HCT116 (cell line): ENCODE results near the gene TICAM2. TPM values are rescaled to one million over a fixed set of nuclear protein-coding genes. Genes with fewer than 3 reads are reported as not detected.

Experiments used
- ATAC-seq: fragments of 200-7000 bp; cut with Tn5 transposase; 2 replicates; pipeline ENCODE4 v1.9.1; 2020; ENCODE audit warnings: mild to moderate bottlenecking, moderate library complexity
- BruUV-seq: library from RNA; stranded (reverse); fragments of 400-500 nt; replicated peaks from 2 replicates; lab custom pipeline; 2021; lab: Mats Ljungman, UMichigan
- CTCF ChIA-PET: fragments of 300-600 bp; sonication (Branson Sonifier 250); formaldehyde crosslinking; loops from one replicate; lab custom pipeline; 2021; ENCODE audit warnings: antibody characterized with exemption; lab: Charles Lee
- POLR2A ChIA-PET: fragments of 300-600, 350-600 bp; sonication (Branson Sonifier 250); formaldehyde crosslinking; loops from one replicate; lab custom pipeline; 2021; ENCODE audit warnings: antibody characterized with exemption; lab: Charles Lee
- RAD21 ChIA-PET, 2 experiments: fragments of 300-600 bp; sonication (Branson Sonifier 250); formaldehyde crosslinking; loops; one replicate each; lab custom pipeline; 2023; ENCODE audit warnings: low total read pairs in 2 of 2; ENCODE audit not compliant: uncharacterized antibody in 2 of 2, unreplicated experiment in 2 of 2, low non-redundant PET in 1 of 2; lab: Charles Lee
- DNase-seq: peaks from one replicate; pipeline ENCODE4 v3.0.0-alpha.2; 2010; ENCODE audit warnings: low read depth, low spot score
- H2AFZ ChIP-seq: fragments of 200-600 bp; shearing (Covaris generic), sonication (generic); 2 replicates; pipeline ENCODE4 v1.6.1; 2017; ENCODE audit warnings: low read depth, mixed run types, mixed read lengths, antibody characterized with exemption, low read length; ENCODE audit not compliant: poor library complexity, severe bottlenecking
- H3K27ac ChIP-seq: 2 replicates; pipeline ENCODE4 v1.5.1; 2012; ENCODE audit warnings: low read depth, low read length
- H3K27me3 ChIP-seq: fragments of 200-600 bp; sonication (generic); 2 replicates; pipeline ENCODE4 v1.6.1; 2016; ENCODE audit warnings: mixed run types, low read length, mixed read lengths; ENCODE audit not compliant: insufficient read depth
- H3K36me3 ChIP-seq, 2 experiments: fragments of 200-500 bp in 1 of 2; fragments of 200-600 bp in 1 of 2; sonication (Bioruptor generic) in 1 of 2; sonication (generic) in 1 of 2; 2 replicates each; pipeline versions ENCODE4 v1.5.1 to v1.6.1; 2014 to 2016; ENCODE audit warnings: low read length in 2 of 2, inconsistent platforms in 1 of 2, mixed read lengths in 1 of 2, mixed run types in 1 of 2; ENCODE audit not compliant: insufficient read depth in 2 of 2, control insufficient read depth in 1 of 2
- H3K4me1 ChIP-seq, 2 experiments: fragments of 200-600 bp in 1 of 2; sonication (generic) in 1 of 2; 2 replicates each; pipeline versions ENCODE4 v1.5.1 to v1.6.1; 2012 to 2017; ENCODE audit warnings: low read length in 2 of 2, inconsistent platforms in 1 of 2, mild to moderate bottlenecking in 1 of 2, mixed read lengths in 1 of 2, mixed run types in 1 of 2, moderate library complexity in 1 of 2; ENCODE audit not compliant: insufficient read depth in 2 of 2, control insufficient read depth in 1 of 2
- H3K4me2 ChIP-seq: fragments of 200-600 bp; sonication (generic); 2 replicates; pipeline ENCODE4 v1.6.1; 2017; ENCODE audit warnings: mixed run types, low read length, mixed read lengths
- H3K4me3 ChIP-seq, 2 experiments: fragments of 200-600 bp in 1 of 2; sonication (generic) in 1 of 2; replicated peaks in 1 of 2; 2 replicates each; pipeline ENCODE4 v1.5.1; 2011 to 2016; ENCODE audit warnings: low read length in 2 of 2, control low read depth in 1 of 2, low read depth in 1 of 2, mild to moderate bottlenecking in 1 of 2, mixed read lengths in 1 of 2, mixed run types in 1 of 2
- H3K79me2 ChIP-seq: fragments of 200-600 bp; sonication (generic); 2 replicates; pipeline ENCODE4 v1.6.1; 2017; ENCODE audit warnings: mild to moderate bottlenecking, mixed run types, low read length, moderate library complexity, mixed read lengths; ENCODE audit not compliant: insufficient read depth
- H3K9ac ChIP-seq: fragments of 200-600 bp; sonication (generic); 2 replicates; pipeline ENCODE4 v1.6.1; 2016; ENCODE audit warnings: low read length, mixed read lengths
- H3K9me2 ChIP-seq: fragments of 200-600 bp; sonication (generic), shearing (Covaris generic); 2 replicates; pipeline ENCODE4 v1.6.1; 2017; ENCODE audit warnings: mixed run types, mild to moderate bottlenecking, moderate library complexity; ENCODE audit not compliant: insufficient read depth
- H3K9me3 ChIP-seq, 2 experiments: fragments of 200-500 bp in 1 of 2; fragments of 200-600 bp in 1 of 2; sonication (Bioruptor generic) in 1 of 2; sonication (generic) in 1 of 2; 2 replicates each; pipeline ENCODE4 v1.6.1; 2014 to 2017; ENCODE audit warnings: low read length in 2 of 2, mixed read lengths in 2 of 2, inconsistent platforms in 1 of 2, low read depth in 1 of 2, mild to moderate bottlenecking in 1 of 2, mixed run types in 1 of 2, moderate library complexity in 1 of 2; ENCODE audit not compliant: control insufficient read depth in 1 of 2, insufficient read depth in 1 of 2
- H4K20me1 ChIP-seq: fragments of 200-600 bp; sonication (generic), shearing (Covaris generic); 2 replicates; pipeline ENCODE4 v1.6.1; 2017; ENCODE audit warnings: mixed run types, mild to moderate bottlenecking, moderate library complexity; ENCODE audit not compliant: insufficient read depth
- CBX3 ChIP-seq: IDR thresholded peaks from 2 replicates; pipeline ENCODE4 v1.6.1; 2012; ENCODE audit warnings: low read depth
- CEBPB ChIP-seq: IDR thresholded peaks from 2 replicates; pipeline ENCODE4 v1.6.1; 2012; ENCODE audit warnings: low read depth
- EGR1 ChIP-seq: IDR thresholded peaks from 2 replicates; pipeline ENCODE4 v1.6.1; 2012; ENCODE audit warnings: low read depth
- EZH2 ChIP-seq: fragments of 200-600 bp; sonication (generic); IDR thresholded peaks from 2 replicates; pipeline ENCODE4 v1.6.1; 2017; ENCODE audit warnings: antibody characterized with exemption, mixed run types
- FOSL1 ChIP-seq: IDR thresholded peaks from 2 replicates; pipeline ENCODE4 v1.6.1; 2012; ENCODE audit warnings: low read depth
- RAD21 ChIP-seq: IDR thresholded peaks from 2 replicates; pipeline ENCODE4 v1.6.1; 2012; ENCODE audit warnings: low read depth, mild to moderate bottlenecking
- SP1 ChIP-seq: IDR thresholded peaks from 2 replicates; pipeline ENCODE4 v1.6.1; 2012; ENCODE audit warnings: low read depth
- YY1 ChIP-seq: IDR thresholded peaks from 2 replicates; pipeline ENCODE4 v1.6.1; 2011; ENCODE audit warnings: low read length, low read depth, moderate library complexity, mild to moderate bottlenecking; ENCODE audit not compliant: insufficient replicate concordance; ENCODE audit errors: extremely low read depth
- ZFX ChIP-seq: fragments of 450-650 bp; IDR thresholded peaks from 2 replicates; pipeline ENCODE4 v1.6.1; 2017
- ZNF274 ChIP-seq: fragments of 200-500 bp; sonication (Bioruptor generic); IDR thresholded peaks from 2 replicates; pipeline ENCODE4 v1.6.1; 2014; ENCODE audit warnings: mild to moderate bottlenecking, low read depth, low read length, inconsistent platforms
- intact Hi-C: fragments of 100-400 bp; cut with micrococcal nuclease; formaldehyde crosslinking; loops from 2 replicates; pipeline ENCODE4 v1.10.0; 2022
- total RNA-seq: library from RNA; stranded (reverse); gene quantifications from one replicate; pipeline ENCODE4 v1.2.1, GENCODE V29; 2021; ENCODE audit not compliant: unreplicated experiment
- TF ChIP-seq, protein P1 (sequence below): IDR thresholded peaks from 2 replicates; pipeline ENCODE4 v1.6.1; 2012

Gene TICAM2
- total RNA-seq, 1 experiment from 2014 or later, result 2.9 TPM

DNA sequence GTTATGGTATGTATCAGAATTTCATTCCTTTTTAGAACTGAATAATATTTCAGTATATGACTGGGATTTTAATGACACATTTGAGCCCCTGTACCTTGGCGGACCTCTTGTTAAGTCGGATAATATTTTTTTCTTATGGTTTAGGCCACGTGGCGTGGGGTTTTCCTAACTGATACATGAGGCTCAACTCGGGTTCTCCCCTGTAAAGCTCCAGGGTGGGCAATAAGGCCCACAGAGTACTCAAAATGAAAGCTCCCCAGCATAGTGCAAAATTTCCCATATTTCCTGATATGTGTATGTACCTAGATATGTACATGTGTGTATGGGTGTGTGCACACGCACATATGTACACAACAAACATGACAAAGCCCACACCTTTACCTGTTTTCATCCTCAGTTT is 24.5 kb downstream of the TICAM2 start (continued):
- TF ChIP-seq RAD21, result no peak
- no peak for TF ChIP-seq EZH2
- TF ChIP-seq EGR1, result no peak

DNA sequence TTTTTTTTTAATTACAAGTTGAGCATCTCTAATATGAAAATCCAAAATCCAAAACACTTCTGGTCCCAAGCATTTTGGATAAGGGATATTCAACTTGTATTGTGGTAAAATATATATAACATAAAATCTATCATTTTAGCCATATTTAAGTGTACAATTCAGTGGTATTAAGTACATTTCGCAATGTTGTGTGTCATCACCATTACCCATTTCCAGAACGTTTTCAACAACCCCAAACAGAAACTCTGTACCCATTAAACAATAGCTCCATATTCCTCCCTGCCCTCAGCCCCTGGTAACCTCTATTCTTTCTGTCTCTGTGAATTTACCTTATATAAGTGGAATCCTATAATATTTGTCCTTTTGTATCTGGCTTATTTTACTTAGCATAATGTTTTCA is 24.9 kb downstream of the TICAM2 start:
- no peaks in the 10 kb centered on the region for H3K79me2 ChIP-seq
- H3K36me3 ChIP-seq, result no peaks in the 10 kb centered on the region
- ChIA-PET CTCF (interaction anchor here (0.6 kb wide), 1 partner anchor 221 kb away, joined by 4 read pairs; no protein-coding TSS in a partner anchor), POLR2A (no interaction called here)
- H3K9me3 ChIP-seq, result no peaks in the 10 kb centered on the region
- intact Hi-C loops, result no loop called here
- H3K4me3 ChIP-seq, result no peak overlapping the region
- H4K20me1 ChIP-seq, result no peaks in the 10 kb centered on the region
- no peak for TF ChIP-seq FOSL1
- TF ChIP-seq CBX3, result no peak
- no peak for TF ChIP-seq YY1
- no peak for TF ChIP-seq CEBPB
- TF ChIP-seq SP1, result no peak
- TF ChIP-seq, protein P1, sequence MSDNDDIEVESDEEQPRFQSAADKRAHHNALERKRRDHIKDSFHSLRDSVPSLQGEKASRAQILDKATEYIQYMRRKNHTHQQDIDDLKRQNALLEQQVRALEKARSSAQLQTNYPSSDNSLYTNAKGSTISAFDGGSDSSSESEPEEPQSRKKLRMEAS, result no peak
- TF ChIP-seq RAD21, result no peak
- TF ChIP-seq ZNF274, result no peak
- TF ChIP-seq ZFX, result no peak
- TF ChIP-seq, all 23 proteins: peak for 0
- peaks cover 0 to 35% of the 10 kb centered on the region in 2 experiments; a peak in 3 of 4 replicates for H3K4me1 ChIP-seq
- no TSS peak for BruUV-seq
- H3K9ac ChIP-seq, result no peak overlapping the region
- no peaks in the 10 kb centered on the region for H3K27me3 ChIP-seq
- RAD21 ChIA-PET, result no interaction called here
- no peak overlapping the region for H2AFZ ChIP-seq
- H3K9me2 ChIP-seq, result no peaks in the 10 kb centered on the region
- no peak for DNase-seq
- no peak overlapping the region for H3K4me2 ChIP-seq
- H3K27ac ChIP-seq, result no peak overlapping the region
- ATAC-seq, result no peak
